H9 (cell line): Measurements from ENCODE around the gene SLC6A2. TPM values are rescaled to one million over a fixed set of nuclear protein-coding genes. Genes with fewer than 3 reads are reported as not detected.
"Not testable (repeated sequence)": the region's sequence is repeated elsewhere in the genome, so short reads cannot be mapped to it uniquely, and the experiment has no call there.

Experiments used
- DNase-seq: peaks from one replicate; pipeline ENCODE4 v3.0.0-alpha.2; 2017
- H2AFZ ChIP-seq: one replicate; pipeline ENCODE4 v1.6.1; 2013; ENCODE audit warnings: mild to moderate bottlenecking, low read length, control low read depth, moderate library complexity
- H2AK5ac ChIP-seq: 2 replicates; pipeline ENCODE4 v1.6.1; 2013; ENCODE audit warnings: low read length, control low read depth, mixed read lengths; ENCODE audit not compliant: insufficient read length
- H2BK120ac ChIP-seq: one replicate; pipeline ENCODE4 v1.6.1; 2013; ENCODE audit warnings: low read depth, mild to moderate bottlenecking, low read length, control low read depth, inconsistent platforms; ENCODE audit not compliant: poor library complexity, severe bottlenecking
- H2BK12ac ChIP-seq: 2 replicates; pipeline ENCODE4 v1.6.1; 2013; ENCODE audit warnings: low read length, control low read depth, mixed read lengths, low read depth; ENCODE audit not compliant: insufficient read length
- H2BK15ac ChIP-seq: 2 replicates; pipeline ENCODE4 v1.6.1; 2013; ENCODE audit warnings: low read depth, low read length, control low read depth
- H2BK20ac ChIP-seq: one replicate; pipeline ENCODE4 v1.6.1; 2013; ENCODE audit warnings: low read depth, mild to moderate bottlenecking, low read length, control low read depth, inconsistent platforms; ENCODE audit not compliant: poor library complexity, severe bottlenecking
- H2BK5ac ChIP-seq: 2 replicates; pipeline ENCODE4 v1.6.1; 2013; ENCODE audit warnings: low read length, control low read depth, mixed read lengths; ENCODE audit not compliant: insufficient read length
- H3K14ac ChIP-seq: 2 replicates; pipeline ENCODE4 v1.6.1; 2013; ENCODE audit warnings: low read length, control low read depth; ENCODE audit not compliant: insufficient read depth
- H3K18ac ChIP-seq: 2 replicates; pipeline ENCODE4 v1.6.1; 2013; ENCODE audit warnings: low read depth, mild to moderate bottlenecking, mixed read lengths, low read length, control low read depth; ENCODE audit not compliant: insufficient read length
- H3K23ac ChIP-seq: 2 replicates; pipeline ENCODE4 v1.6.1; 2013; ENCODE audit warnings: low read length, control low read depth, mixed read lengths, low read depth; ENCODE audit not compliant: insufficient read length
- H3K23me2 ChIP-seq: 2 replicates; pipeline ENCODE4 v1.6.1; 2013; ENCODE audit warnings: low read depth, mild to moderate bottlenecking, mixed read lengths, low read length, control low read depth; ENCODE audit not compliant: insufficient read length, poor library complexity, severe bottlenecking
- H3K27ac ChIP-seq: 2 replicates; pipeline ENCODE4 v1.5.1; 2013; ENCODE audit warnings: low read length, control low read depth, mixed read lengths, low read depth; ENCODE audit not compliant: insufficient read length
- H3K27me3 ChIP-seq: 2 replicates; pipeline ENCODE4 v1.6.1; 2013; ENCODE audit warnings: low read length, control low read depth, inconsistent platforms; ENCODE audit not compliant: insufficient read depth
- H3K4ac ChIP-seq: 2 replicates; pipeline ENCODE4 v1.6.1; 2013; ENCODE audit warnings: low read depth, mild to moderate bottlenecking, control low read depth, inconsistent platforms, low read length, moderate library complexity
- H3K4me1 ChIP-seq: 2 replicates; pipeline ENCODE4 v1.6.1; 2013; ENCODE audit warnings: low read length, control low read depth, inconsistent platforms; ENCODE audit not compliant: insufficient read depth
- H3K4me2 ChIP-seq: 2 replicates; pipeline ENCODE4 v1.6.1; 2013; ENCODE audit warnings: low read length, control low read depth, mixed read lengths; ENCODE audit not compliant: insufficient read length, insufficient read depth
- H3K56ac ChIP-seq: 2 replicates; pipeline ENCODE4 v1.6.1; 2013; ENCODE audit warnings: low read depth, mild to moderate bottlenecking, mixed read lengths, low read length, control low read depth; ENCODE audit not compliant: insufficient read length
- H3K79me1 ChIP-seq: 2 replicates; pipeline ENCODE4 v1.6.1; 2013; ENCODE audit warnings: low read depth, mild to moderate bottlenecking, moderate library complexity, low read length, control low read depth, inconsistent platforms; ENCODE audit not compliant: insufficient read depth, poor library complexity, severe bottlenecking
- H3K79me2 ChIP-seq: 2 replicates; pipeline ENCODE4 v1.6.1; 2013; ENCODE audit warnings: low read length, control low read depth, inconsistent platforms; ENCODE audit not compliant: insufficient read depth
- H3K9ac ChIP-seq: 2 replicates; pipeline ENCODE4 v1.6.1; 2013; ENCODE audit warnings: low read length, control low read depth, mixed read lengths; ENCODE audit not compliant: insufficient read length; ENCODE audit errors: extremely low read depth
- H3K9me3 ChIP-seq: one replicate; pipeline ENCODE4 v1.6.1; 2013; ENCODE audit warnings: low read depth, low read length, inconsistent platforms; ENCODE audit not compliant: control insufficient read depth
- H3T11ph ChIP-seq: one replicate; pipeline ENCODE4 v1.6.1; 2013; ENCODE audit warnings: mild to moderate bottlenecking, low read length, control low read depth, inconsistent platforms
- H4K20me1 ChIP-seq: one replicate; pipeline ENCODE4 v1.6.1; 2013; ENCODE audit not compliant: control insufficient read depth, insufficient read length, insufficient read depth
- H4K5ac ChIP-seq: 2 replicates; pipeline ENCODE4 v1.6.1; 2013; ENCODE audit warnings: low read depth, mild to moderate bottlenecking, mixed read lengths, low read length, control low read depth; ENCODE audit not compliant: insufficient read length
- H4K8ac ChIP-seq: replicated peaks from 2 replicates; pipeline ENCODE4 v1.6.1; 2013; ENCODE audit warnings: low read length, control low read depth, mixed read lengths, low read depth; ENCODE audit not compliant: insufficient read length
- H4K91ac ChIP-seq: 2 replicates; pipeline ENCODE4 v1.6.1; 2013; ENCODE audit warnings: low read depth, mild to moderate bottlenecking, moderate library complexity, mixed read lengths, low read length, control low read depth; ENCODE audit not compliant: insufficient read length
- H3K27ac Mint-ChIP-seq, 3 experiments: 2 replicates in 2 of 3; 3 replicates in 1 of 3; pipeline ENCODE4 v1.8.0; 2020 to 2021; ENCODE audit warnings: mixed read lengths in 3 of 3, mild to moderate bottlenecking in 1 of 3, moderate library complexity in 1 of 3
- H3K27me3 Mint-ChIP-seq: 2 replicates; pipeline ENCODE4 v1.8.0; 2021; ENCODE audit warnings: low read depth, mild to moderate bottlenecking, moderate library complexity, mixed read lengths
- H3K36me3 Mint-ChIP-seq, 3 experiments: 2 replicates in 2 of 3; 3 replicates in 1 of 3; pipeline ENCODE4 v1.8.0; 2020 to 2021; ENCODE audit warnings: low read depth in 3 of 3, mixed read lengths in 3 of 3; ENCODE audit not compliant: insufficient read depth in 1 of 3
- H3K4me1 Mint-ChIP-seq, 2 experiments: 2 replicates each; pipeline ENCODE4 v1.8.0; 2020; ENCODE audit warnings: mixed read lengths in 2 of 2
- H3K4me3 Mint-ChIP-seq, 2 experiments: 2 replicates in 1 of 2; 3 replicates in 1 of 2; pipeline ENCODE4 v1.8.0; 2020 to 2021; ENCODE audit warnings: mild to moderate bottlenecking in 2 of 2, mixed read lengths in 2 of 2, moderate library complexity in 1 of 2
- H3K9me3 Mint-ChIP-seq, 2 experiments: 2 replicates in 1 of 2; 3 replicates in 1 of 2; pipeline ENCODE4 v1.8.0; 2020; ENCODE audit warnings: mild to moderate bottlenecking in 2 of 2, mixed read lengths in 2 of 2, moderate library complexity in 1 of 2
- WGBS: extraction: QIAGEN DNeasy Blood & Tissue Kit; methylation state at CpG from one replicate; pipeline ENCODE4 v1.1.7; 2013; ENCODE audit warnings: missing lambda C conversion rate, low lambda C conversion rate, mixed read lengths; ENCODE audit not compliant: insufficient read length; ENCODE audit errors: extremely low coverage; 5-methylcytosine and 5-hydroxymethylcytosine counted together
- total RNA-seq: library from RNA; stranded (reverse); gene quantifications from 2 replicates; pipeline ENCODE4 v1.2.1, GENCODE V29; 2021

Gene SLC6A2
- total RNA-seq, 1 experiment from 2014 or later = 0.24 TPM

GRCh38 chr16:55753145-55753631 is 97.4 kb downstream of the SLC6A2 start:
- not testable (repeated sequence) for H3T11ph ChIP-seq, DNase-seq, H3K4ac ChIP-seq, H4K5ac ChIP-seq, H3K79me2 ChIP-seq, H3K14ac ChIP-seq, H2BK15ac ChIP-seq, H2AK5ac ChIP-seq, H3K18ac ChIP-seq, H4K8ac ChIP-seq, H3K9me3 ChIP-seq, H3K4me2 ChIP-seq, H3K23ac ChIP-seq, H3K79me1 ChIP-seq, H2BK12ac ChIP-seq, H2AFZ ChIP-seq, H4K20me1 ChIP-seq, H2BK20ac ChIP-seq, H4K91ac ChIP-seq, H2BK120ac ChIP-seq, H3K9ac ChIP-seq, H3K23me2 ChIP-seq, H3K4me1 ChIP-seq, H3K4me1 Mint-ChIP-seq, H2BK5ac ChIP-seq, H3K56ac ChIP-seq, H3K27me3 ChIP-seq, H3K4me3 Mint-ChIP-seq
- peaks cover 19 to 25% (median 23%) of the 10 kb centered on the region in 3 experiments for H3K36me3 Mint-ChIP-seq
- peaks cover 22 to 30% of the 10 kb centered on the region in 2 experiments for H3K9me3 Mint-ChIP-seq
- peak overlapping the region; percentile 57 to 92 (median 70); a peak in 6 of 7 replicates for H3K27ac Mint-ChIP-seq
- H3K27ac ChIP-seq = peak overlapping the region; percentile 84
- peaks cover 22% of the 10 kb centered on the region for H3K27me3 Mint-ChIP-seq
- WGBS = no CpG with 5 or more reads among the region's 4 CpGs

Other genes starting within 250 kb of the SLC6A2 start
- gene MMP2, start 176.8 kb upstream of the SLC6A2 start, total RNA-seq = 22.4 and 23.1 TPM in 2 replicates
- gene LPCAT2, start 146.9 kb upstream of the SLC6A2 start, total RNA-seq = 2.5 and 2.8 TPM in 2 replicates
- 0.29 TPM in 1 of 2 replicates, not detected in the other for gene CAPNS2, start 89.3 kb upstream of the SLC6A2 start, total RNA-seq
- not detected in 2 replicates for gene CES1, start 177.1 kb downstream of the SLC6A2 start, total RNA-seq
- gene CES5A, start 219.4 kb downstream of the SLC6A2 start, total RNA-seq = not detected in 2 replicates